Kidney tubule cell (primary cell): ENCODE measurements around the gene AK5.

Source experiments
- DNase-seq: peaks from one replicate; pipeline ENCODE4 v3.0.0-alpha.2; 2018; ENCODE audit warnings: low spot score

AK5 gene

GRCh38 chr1:77281491-77282186, at the start of gene AK5:
Gene AK5, plus strand, starts transcription at chr1:77282019. Its CDS starts 295 bp downstream, at chr1:77282314.
- DNase-seq = peak; percentile 64

- DNase-seq = no peak
Observed at GRCh38 chr1:77232829-77233228, 49.0 kb upstream of the AK5 start.

- DNase-seq = no peak
Observed at GRCh38 chr1:77234096-77234495, 47.7 kb upstream of the AK5 start.

- no peak for DNase-seq
Observed at GRCh38 chr1:77234943-77235342, 46.9 kb upstream of the AK5 start.

- no peak for DNase-seq
Observed at GRCh38 chr1:77238462-77238861, 43.4 kb upstream of the AK5 start.

- no peak for DNase-seq
Observed at GRCh38 chr1:77239311-77239710, 42.5 kb upstream of the AK5 start.

- no peak for DNase-seq
Observed at GRCh38 chr1:77245830-77246229, 36.0 kb upstream of the AK5 start.

- DNase-seq = no peak
Observed at GRCh38 chr1:77250126-77250525, 31.7 kb upstream of the AK5 start.

GRCh38 chr1:77253211-77253610, 28.6 kb upstream of the AK5 start:
- DNase-seq = no peak

GRCh38 chr1:77263708-77264107, 18.1 kb upstream of the AK5 start:
- DNase-seq = no peak

GRCh38 chr1:77265180-77265579, 16.6 kb upstream of the AK5 start:
- no peak for DNase-seq

- DNase-seq = no peak
Observed at GRCh38 chr1:77267035-77267434, 14.8 kb upstream of the AK5 start.

- DNase-seq = peak; percentile 73
Observed at GRCh38 chr1:77271852-77272580, 9.8 kb upstream of the AK5 start.

GRCh38 chr1:77273891-77274290, 7.9 kb upstream of the AK5 start:
- DNase-seq = no peak

GRCh38 chr1:77275194-77275593, 6.6 kb upstream of the AK5 start:
- DNase-seq = no peak

GRCh38 chr1:77276941-77277340, 4.9 kb upstream of the AK5 start:
- no peak for DNase-seq

GRCh38 chr1:77279929-77280328, 1.9 kb upstream of the AK5 start:
- DNase-seq = no peak

- DNase-seq = no peak
Observed at GRCh38 chr1:77280962-77281361, 857 bp upstream of the AK5 start.

GRCh38 chr1:77282187-77282865, 507 bp downstream of the AK5 start:
- peak; percentile 50 for DNase-seq

- peak; percentile 33 for DNase-seq
Observed at GRCh38 chr1:77282866-77283539, 1.2 kb downstream of the AK5 start.

GRCh38 chr1:77283701-77284425, 2.0 kb downstream of the AK5 start:
- no peak for DNase-seq

- no peak for DNase-seq
Observed at GRCh38 chr1:77287535-77287934, 5.7 kb downstream of the AK5 start.
